GM15510 (cell line): ENCODE data around the gene TRABD2B.

Source experiments
- POLR2A ChIP-seq: IDR thresholded peaks from 3 replicates; pipeline ENCODE4 v1.6.1; 2011; ENCODE audit warnings: borderline replicate concordance; ENCODE audit not compliant: insufficient read length; ENCODE audit errors: extremely low read depth

The TRABD2B gene

GRCh38 chr1:47903723-47904122, 93.5 kb downstream of the TRABD2B start:
- TF ChIP-seq POLR2A: no peak

GRCh38 chr1:47901001-47901575, 96.1 kb downstream of the TRABD2B start:
- TF ChIP-seq POLR2A: no peak

- no peak for TF ChIP-seq POLR2A
Measured at GRCh38 chr1:47898133-47898845, 98.9 kb downstream of the TRABD2B start.

GRCh38 chr1:47895279-47896125, 101.7 kb downstream of the TRABD2B start:
- no peak for TF ChIP-seq POLR2A

GRCh38 chr1:47894410-47895278, 102.5 kb downstream of the TRABD2B start:
- no peak for TF ChIP-seq POLR2A

GRCh38 chr1:47893412-47893811, 103.8 kb downstream of the TRABD2B start:
- no peak for TF ChIP-seq POLR2A

GRCh38 chr1:47890779-47891178, 106.4 kb downstream of the TRABD2B start:
- TF ChIP-seq POLR2A: no peak

GRCh38 chr1:47888294-47888629, 108.9 kb downstream of the TRABD2B start:
- no peak for TF ChIP-seq POLR2A

- TF ChIP-seq POLR2A: no peak
Measured at GRCh38 chr1:47887475-47888293, 109.5 kb downstream of the TRABD2B start.

GRCh38 chr1:47887060-47887459, 110.1 kb downstream of the TRABD2B start:
- TF ChIP-seq POLR2A: no peak

- TF ChIP-seq POLR2A: no peak
Measured at GRCh38 chr1:47886141-47886540, 111.0 kb downstream of the TRABD2B start.

GRCh38 chr1:47885062-47885830, 111.9 kb downstream of the TRABD2B start:
- TF ChIP-seq POLR2A: no peak

- TF ChIP-seq POLR2A: no peak
Measured at GRCh38 chr1:47883963-47884362, 113.2 kb downstream of the TRABD2B start.

GRCh38 chr1:47881505-47882442, 115.4 kb downstream of the TRABD2B start:
- no peak for TF ChIP-seq POLR2A
